Common myeloid progenitor, CD34-positive (primary cell): Measurements from ENCODE around the gene CDC42BPG.

Experiments
- CTCF ChIA-PET: fragments of 350-600 bp; sonication (Branson Sonifier 250); formaldehyde crosslinking; loops from one replicate; lab custom pipeline; 2021; ENCODE audit warnings: antibody characterized with exemption; lab: Charles Lee
- POLR2A ChIA-PET: fragments of 350-600 bp; sonication (Branson Sonifier 250); formaldehyde crosslinking; loops from one replicate; lab custom pipeline; 2021; ENCODE audit warnings: antibody characterized with exemption; lab: Charles Lee
- DNase-seq, 3 donors: peaks; one replicate each; pipeline versions ENCODE4 v3.0.0 to v3.0.0-alpha.2; 2013
- H3K27ac ChIP-seq, 2 experiments: 1 replicate in 1 of 2; 2 replicates in 1 of 2; pipeline ENCODE4 v1.7.0; 2013; ENCODE audit warnings: inconsistent platforms in 2 of 2, low read length in 2 of 2, mild to moderate bottlenecking in 2 of 2, low read depth in 1 of 2, moderate library complexity in 1 of 2; ENCODE audit not compliant: severe bottlenecking in 2 of 2, insufficient read depth in 1 of 2, poor library complexity in 1 of 2
- H3K27me3 ChIP-seq, 5 experiments: replicated peaks in 2 of 5; 1 replicate in 3 of 5; 2 replicates in 2 of 5; pipeline versions ENCODE4 v1.6.1 to v1.7.0; 2013; ENCODE audit warnings: low read length in 4 of 5, mild to moderate bottlenecking in 2 of 5, moderate library complexity in 2 of 5, inconsistent platforms in 1 of 5; ENCODE audit not compliant: insufficient read depth in 5 of 5, control insufficient read depth in 4 of 5
- H3K36me3 ChIP-seq, 4 experiments: 1 replicate in 2 of 4; 2 replicates in 2 of 4; pipeline versions ENCODE4 v1.6.1 to v1.7.0; 2013; ENCODE audit warnings: low read length in 3 of 4, control low read depth in 1 of 4, mild to moderate bottlenecking in 1 of 4; ENCODE audit not compliant: control insufficient read depth in 4 of 4, insufficient read depth in 4 of 4
- H3K4me1 ChIP-seq, 4 experiments: 1 replicate in 3 of 4; 2 replicates in 1 of 4; pipeline versions ENCODE4 v1.6.1 to v1.7.1; 2013; ENCODE audit warnings: low read length in 3 of 4, mild to moderate bottlenecking in 3 of 4, control low read depth in 1 of 4, inconsistent platforms in 1 of 4, moderate library complexity in 1 of 4; ENCODE audit not compliant: control insufficient read depth in 4 of 4, insufficient read depth in 4 of 4; ENCODE audit errors: control extremely low read depth in 1 of 4
- H3K4me3 ChIP-seq, 7 experiments: 1 replicate in 4 of 7; 2 replicates in 3 of 7; pipeline versions ENCODE4 v1.5.1 to v1.7.0; 2013; ENCODE audit warnings: mild to moderate bottlenecking in 7 of 7, low read length in 6 of 7, moderate library complexity in 6 of 7, inconsistent platforms in 2 of 7, low read depth in 2 of 7, control low read depth in 1 of 7; ENCODE audit not compliant: insufficient read depth in 4 of 7, control insufficient read depth in 1 of 7; ENCODE audit errors: extremely low read depth in 1 of 7
- H3K9me3 ChIP-seq, 5 experiments: 1 replicate in 4 of 5; 2 replicates in 1 of 5; pipeline versions ENCODE4 v1.6.1 to v1.7.1; 2013; ENCODE audit warnings: low read length in 4 of 5, mild to moderate bottlenecking in 2 of 5, inconsistent platforms in 1 of 5, low read depth in 1 of 5, moderate library complexity in 1 of 5; ENCODE audit not compliant: control insufficient read depth in 4 of 5, insufficient read depth in 2 of 5; ENCODE audit errors: control extremely low read depth in 1 of 5
- WGBS: methylation state at CpG from one replicate; pipeline ENCODE4 v1.1.5; 2013; ENCODE audit not compliant: insufficient coverage; 5-methylcytosine and 5-hydroxymethylcytosine counted together

Gene CDC42BPG

DNA sequence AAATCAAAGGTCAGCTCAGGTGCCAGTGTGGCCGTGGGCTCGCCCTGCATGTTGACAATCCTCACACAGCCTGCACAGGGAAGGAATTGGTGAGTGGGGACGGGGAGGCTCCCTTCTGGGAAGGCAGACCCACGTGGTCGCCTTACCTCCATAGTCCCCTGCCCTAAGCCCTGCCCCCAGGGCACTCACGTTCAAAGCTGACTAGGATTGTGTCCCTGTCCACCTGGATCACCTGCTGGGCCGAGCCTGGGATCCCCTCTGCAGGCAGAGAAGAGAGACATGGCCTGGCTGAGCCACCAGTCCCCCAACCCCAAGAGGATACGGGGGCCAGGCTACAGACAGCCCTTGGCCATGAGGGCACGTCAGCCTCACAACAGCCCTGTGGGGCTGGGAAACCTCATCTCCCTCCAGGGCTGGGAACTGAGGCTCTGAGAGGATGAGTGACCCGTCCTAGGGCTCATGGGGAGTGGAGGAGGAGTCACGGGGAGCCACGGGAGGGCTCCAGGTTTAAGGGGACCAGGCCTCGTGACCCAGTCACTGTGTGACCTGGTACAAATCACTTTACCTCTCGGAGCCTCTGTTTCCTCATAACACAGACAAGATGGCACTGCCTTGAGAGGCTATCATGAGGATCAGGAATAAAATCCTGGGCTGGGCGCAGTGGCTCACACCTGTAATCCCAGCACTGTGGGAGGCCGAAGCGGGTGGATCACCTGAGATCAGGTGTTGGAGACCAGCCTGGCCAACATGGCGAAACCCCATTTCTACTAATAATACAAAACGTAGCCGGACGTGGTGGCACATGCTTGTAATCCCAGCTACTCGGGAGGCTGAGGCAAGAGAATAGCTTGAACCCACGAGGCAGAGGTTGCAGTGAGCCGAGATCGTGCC, 54.0 kb downstream of the CDC42BPG start:
- DNase-seq, result no peak
- Histone ChIP-seq H3K4me1 (peaks cover 0 to 22% (median 16%) of the 10 kb centered on the region in 4 experiments), H3K27me3 (no peaks in the 10 kb centered on the region), H3K4me3 (no peak overlapping the region), H3K9me3 (no peaks in the 10 kb centered on the region), H3K27ac (no peak overlapping the region), H3K36me3 (peaks cover 2 to 53% (median 28%) of the 10 kb centered on the region in 4 experiments)
- CTCF ChIA-PET, result interaction anchor here (0.9 to 1.5 kb wide), 4 partner anchors 10 to 102 kb away, joined by 4 to 9 read pairs (median 6); partner anchors contain the start of genes MAP4K2 and SF1
- POLR2A ChIA-PET, result no interaction called here
- 96% methylated on average over 21 of the region's 25 CpGs for WGBS

DNA sequence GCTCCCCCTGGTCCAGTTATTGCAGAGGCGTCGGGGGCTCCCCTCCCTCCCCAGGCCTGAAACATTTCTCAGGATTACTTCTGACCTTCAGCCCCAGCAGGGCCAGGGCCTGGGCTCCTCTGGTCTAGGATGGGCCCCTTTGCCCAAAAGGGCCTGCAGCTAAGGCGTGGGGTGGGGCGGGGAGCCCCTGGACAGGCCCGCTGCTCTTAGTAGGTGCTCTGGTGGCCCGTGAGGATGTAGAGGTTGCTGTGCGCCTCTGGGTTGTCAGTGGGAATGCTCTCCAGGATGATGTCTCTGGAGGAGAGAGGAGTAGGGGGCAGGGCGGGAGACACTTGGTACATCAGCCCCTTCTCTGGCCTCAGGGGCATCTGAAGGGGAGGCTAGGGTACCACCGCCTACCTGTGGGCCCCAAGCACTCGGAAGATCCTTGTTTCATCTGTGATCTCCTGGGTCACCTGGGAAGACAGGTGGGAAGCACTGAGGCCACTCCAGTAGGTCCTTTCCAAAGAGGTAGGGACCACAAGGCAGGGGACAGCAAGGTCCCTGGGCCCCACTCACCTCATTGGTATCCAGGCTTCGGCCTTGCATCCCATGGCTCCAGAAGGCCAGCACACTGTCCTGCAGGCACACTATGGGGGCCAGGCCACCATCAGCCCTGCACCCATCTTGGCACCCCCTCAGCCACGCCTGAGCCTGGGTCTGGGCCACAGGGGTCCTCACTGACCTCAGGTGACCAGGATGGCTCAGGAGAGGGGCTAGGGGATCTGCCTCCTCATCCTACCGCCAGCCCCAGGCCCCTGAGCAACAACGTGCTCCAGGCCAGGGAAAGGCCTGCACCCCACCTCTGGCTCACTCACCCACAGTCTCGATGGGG, 54.9 kb downstream of the CDC42BPG start:
- DNase-seq, result no peak
- H3K27ac ChIP-seq, result no peak overlapping the region
- ChIA-PET CTCF (interaction anchor here (1.1 to 4.3 kb wide), 4 partner anchors 11 to 119 kb away, joined by 3 to 42 read pairs (median 6); partner anchors contain the start of gene MAP4K2), POLR2A (no interaction called here)
- peaks cover 4 to 53% (median 28%) of the 10 kb centered on the region in 4 experiments for H3K36me3 ChIP-seq
- H3K4me3 ChIP-seq, result no peak overlapping the region
- no peaks in the 10 kb centered on the region for H3K27me3 ChIP-seq
- WGBS, result over 99% methylated on average over 11 of the region's 15 CpGs
- peaks cover 0 to 19% (median 15%) of the 10 kb centered on the region in 4 experiments for H3K4me1 ChIP-seq
- H3K9me3 ChIP-seq, result no peaks in the 10 kb centered on the region

DNA sequence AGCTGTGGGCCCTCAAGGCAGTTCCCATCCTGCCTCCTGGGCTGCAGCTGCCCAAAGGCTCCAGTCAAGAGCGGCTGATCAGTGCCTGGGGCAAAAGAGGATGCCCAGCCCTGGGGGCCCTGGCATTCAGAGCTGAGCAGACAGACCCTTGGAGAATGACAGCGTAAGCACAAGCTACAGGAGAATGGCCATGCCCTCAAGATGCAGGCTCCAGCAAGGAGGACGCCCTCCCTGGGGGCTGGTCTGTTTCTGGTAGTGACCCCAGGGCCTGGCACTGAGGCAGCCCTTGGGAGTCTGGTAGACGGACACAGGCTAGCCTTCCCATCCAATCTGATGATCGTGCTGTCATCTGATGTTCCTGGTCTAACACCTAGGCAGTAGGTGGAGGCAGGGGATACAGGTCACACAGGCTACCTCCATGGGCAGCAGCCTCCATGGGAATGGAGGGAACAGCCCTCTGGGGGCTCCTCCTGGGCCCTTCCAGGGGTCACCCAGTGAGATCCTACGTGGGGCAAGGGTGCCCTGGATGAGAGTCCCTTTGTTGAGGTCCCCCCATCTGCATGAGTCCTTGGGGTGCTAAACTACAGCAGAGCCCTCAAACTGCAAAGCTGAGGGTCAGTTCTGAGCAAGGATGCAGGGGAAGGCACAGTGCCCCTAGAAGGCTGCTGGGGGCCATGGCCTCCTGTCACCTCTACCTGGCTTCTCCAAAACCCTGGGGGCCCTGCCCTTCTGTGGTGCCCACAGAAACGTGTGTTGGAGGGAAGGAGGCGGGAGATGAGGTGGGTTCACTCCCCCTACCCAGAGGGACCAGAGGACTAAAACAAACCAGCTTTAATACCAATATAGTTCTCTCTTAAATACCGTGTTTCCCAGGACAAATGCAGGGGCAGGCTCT, 55.9 kb downstream of the CDC42BPG start:
- no peak overlapping the region for H3K4me3 ChIP-seq
- no peaks in the 10 kb centered on the region for H3K27me3 ChIP-seq
- POLR2A ChIA-PET, result no interaction called here
- DNase-seq, result no peak
- H3K9me3 ChIP-seq, result no peaks in the 10 kb centered on the region
- 97% methylated on average over 5 of the region's 9 CpGs for WGBS
- peak overlapping the region in 1 of 2 experiments; percentile 3 for H3K27ac ChIP-seq
- CTCF ChIA-PET, result interaction anchor here (0.7 to 4.3 kb wide), 13 partner anchors 9 to 329 kb away, joined by 3 to 42 read pairs (median 5); partner anchors contain the start of genes MAP4K2, MEN1, RASGRP2 and SF1
- H3K36me3 ChIP-seq, result peaks cover 4 to 51% (median 28%) of the 10 kb centered on the region in 4 experiments
- H3K4me1 ChIP-seq, result peaks cover 0 to 10% (median 8%) of the 10 kb centered on the region in 4 experiments

DNA sequence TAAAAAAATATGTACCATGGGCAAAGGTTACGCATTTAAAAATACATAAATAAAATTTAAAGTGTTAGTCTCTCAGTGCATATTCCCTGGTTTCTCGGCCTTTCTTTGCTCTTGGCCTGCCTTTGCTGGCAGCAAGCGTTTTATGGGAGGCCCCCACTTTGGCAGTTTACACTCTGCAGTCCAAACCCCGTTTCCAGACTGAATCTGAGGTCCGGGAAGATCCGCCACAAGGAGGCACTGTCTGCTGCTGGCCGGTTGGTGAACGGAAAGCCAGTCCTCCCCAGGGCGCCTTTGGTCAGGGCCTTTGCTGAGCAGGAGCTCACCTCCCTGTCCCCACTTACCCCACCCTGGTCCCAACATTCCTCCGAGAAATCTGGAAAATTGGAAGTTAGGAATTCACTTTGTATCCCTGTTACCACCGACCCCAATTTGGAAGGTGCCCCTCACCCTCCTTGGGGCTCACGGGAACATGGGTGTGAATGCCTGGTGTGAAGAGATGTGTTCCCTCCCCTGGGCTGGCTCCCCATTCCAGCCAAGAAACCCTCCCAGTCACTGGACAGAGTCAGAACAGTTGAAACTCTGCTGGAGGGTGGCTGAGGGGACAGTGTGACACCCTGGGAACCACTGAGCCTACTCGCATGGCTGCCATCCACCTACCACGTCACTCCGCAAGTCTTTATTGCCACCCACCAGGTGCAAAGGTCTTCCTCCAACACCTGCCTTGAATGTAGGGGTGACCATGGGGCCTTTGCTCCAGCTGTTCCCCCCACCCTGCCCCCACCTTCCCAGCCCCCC, 56.7 kb downstream of the CDC42BPG start:
- 50% methylated on average over 8 of the region's 15 CpGs for WGBS
- POLR2A ChIA-PET, result interaction anchor here (2.2 kb wide), 1 partner anchor 44 kb away, joined by 6 read pairs; the partner anchor contains the start of gene RASGRP2
- Histone ChIP-seq H3K27ac (no peak overlapping the region), H3K9me3 (no peaks in the 10 kb centered on the region), H3K36me3 (peaks cover 4 to 45% (median 28%) of the 10 kb centered on the region in 4 experiments), H3K27me3 (no peaks in the 10 kb centered on the region), H3K4me3 (no peak overlapping the region), H3K4me1 (peaks cover 0 to 5% (median 2%) of the 10 kb centered on the region in 4 experiments)
- DNase-seq, result peak; percentile 50 to 76 (median 72)
- CTCF ChIA-PET, result interaction anchor here (0.7 to 4.3 kb wide), 15 partner anchors 8 to 330 kb away, joined by 3 to 42 read pairs (median 5); partner anchors contain the start of genes MAP4K2, MEN1, RASGRP2 and SF1

DNA sequence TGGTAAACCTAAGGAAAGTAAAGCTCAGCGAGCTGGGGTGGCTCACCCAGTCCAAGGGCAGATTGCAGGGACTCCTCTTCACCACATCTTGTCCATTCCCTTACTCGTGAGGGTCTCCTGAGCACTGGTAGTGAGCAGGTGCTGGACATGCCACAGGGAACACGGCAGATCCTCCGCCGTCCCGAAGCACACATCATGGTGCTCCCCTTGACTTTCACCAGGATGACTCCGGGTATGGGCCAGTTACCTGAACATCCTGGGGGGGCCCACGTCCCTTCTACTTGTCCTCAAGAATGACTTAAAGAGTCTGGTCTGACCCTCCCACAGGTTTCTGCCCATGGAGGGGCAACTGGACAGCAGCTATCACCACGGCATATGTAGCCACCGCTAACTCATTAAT, 58.1 kb downstream of the CDC42BPG start:
- ChIA-PET POLR2A (interaction anchor here (0.8 to 2.2 kb wide), 2 partner anchors 12 to 42 kb away, joined by 4 to 6 read pairs; partner anchors contain the start of gene RASGRP2), CTCF (interaction anchor here (0.8 to 4.3 kb wide), 14 partner anchors 8 to 331 kb away, joined by 3 to 42 read pairs (median 4); partner anchors contain the start of genes CDC42BPG, MAP4K2, SF1 and ZNHIT2)
- DNase-seq, result no peak
- Histone ChIP-seq H3K4me1 (peaks cover 0 to 5% (median 2%) of the 10 kb centered on the region in 4 experiments), H3K36me3 (peaks cover 4 to 31% (median 21%) of the 10 kb centered on the region in 4 experiments), H3K27ac (no peak overlapping the region), H3K27me3 (no peaks in the 10 kb centered on the region), H3K9me3 (no peaks in the 10 kb centered on the region), H3K4me3 (no peak overlapping the region)
- 95% methylated on average over 8 of the region's 10 CpGs for WGBS
